HepG2 (cell line): Measurements from ENCODE around the gene UBB. TPM values are rescaled to one million over a fixed set of nuclear protein-coding genes. Genes with fewer than 3 reads are reported as not detected.

Experiments
- ATAC-seq: fragments of 200-7000 bp; cut with Tn5 transposase; 3 replicates; pipeline ENCODE4 v1.9.1; 2020; ENCODE audit warnings: mild to moderate bottlenecking, moderate library complexity
- BruUV-seq: library from RNA; stranded (reverse); fragments of 400-500 nt; replicated peaks from 2 replicates; lab custom pipeline; 2021; lab: Mats Ljungman, UMichigan
- CTCF ChIA-PET: fragments of 300-600 bp; formaldehyde crosslinking; extraction: SDS; loops from one replicate; lab custom pipeline; 2021; ENCODE audit warnings: low total read pairs, inconsistent platforms, low intra/inter-chr PET ratio; lab: Yijun Ruan, JAX
- POLR2A ChIA-PET: fragments of 350-600 bp; sonication (Branson Sonifier 250); formaldehyde crosslinking; loops from one replicate; lab custom pipeline; 2020; ENCODE audit warnings: antibody characterized with exemption, inconsistent platforms; lab: Yijun Ruan, JAX
- DNase-seq: peaks from one replicate; pipeline ENCODE4 v3.0.0-alpha.2; 2015; ENCODE audit warnings: low spot score
- FAIRE-seq: peaks from 3 replicates; lab custom pipeline; 2011; peaks lifted over from hg19 to GRCh38; lab: Jason Lieb, UNC
- H2AFZ ChIP-seq: one replicate; pipeline ENCODE4 v1.6.1; 2011; ENCODE audit warnings: low read length, inconsistent platforms
- H3K27ac ChIP-seq: fragments of 300-600 bp; 3 replicates; pipeline ENCODE4 v1.8.0; 2011; ENCODE audit warnings: mixed run types, mild to moderate bottlenecking, mixed read lengths, low read length, inconsistent platforms; ENCODE audit not compliant: insufficient read depth; ENCODE audit errors: extremely low read length
- H3K27me3 ChIP-seq, 2 experiments: fragments of 200-600 bp in 1 of 2; 2 replicates in 1 of 2; 3 replicates in 1 of 2; pipeline versions ENCODE4 v1.6.0 to v1.8.0; 2011; ENCODE audit warnings: low read length in 2 of 2, mild to moderate bottlenecking in 2 of 2, moderate library complexity in 2 of 2, inconsistent platforms in 1 of 2; ENCODE audit not compliant: insufficient read depth in 2 of 2, control insufficient read depth in 1 of 2
- H3K36me3 ChIP-seq, 2 experiments: fragments of 200-600 bp in 1 of 2; replicated peaks in 1 of 2; 2 replicates in 1 of 2; 3 replicates in 1 of 2; pipeline versions ENCODE4 v1.5.1 to v1.8.0; 2011; ENCODE audit warnings: low read length in 2 of 2, inconsistent platforms in 1 of 2; ENCODE audit not compliant: insufficient read depth in 2 of 2, control insufficient read depth in 1 of 2
- H3K4me1 ChIP-seq: 2 replicates; pipeline ENCODE4 v1.5.1; 2012; ENCODE audit warnings: low read length, inconsistent platforms; ENCODE audit not compliant: insufficient read depth
- H3K4me2 ChIP-seq: 2 replicates; pipeline ENCODE4 v1.6.0; 2011; ENCODE audit warnings: low read depth, low read length, inconsistent platforms
- H3K4me3 ChIP-seq, 3 experiments: fragments of 200-600 bp in 1 of 3; sonication (generic), shearing (Covaris generic) in 1 of 3; replicated peaks in 1 of 3; 2 replicates each; pipeline ENCODE4 v1.5.1; 2011 to 2016; ENCODE audit warnings: low read length in 3 of 3, inconsistent platforms in 2 of 3, low read depth in 2 of 3, mild to moderate bottlenecking in 2 of 3, control low read depth in 1 of 3, mixed read lengths in 1 of 3; ENCODE audit not compliant: insufficient read depth in 1 of 3
- H3K79me2 ChIP-seq: one replicate; pipeline ENCODE4 v1.6.1; 2011; ENCODE audit warnings: low read length, inconsistent platforms; ENCODE audit not compliant: insufficient read depth
- H3K9ac ChIP-seq: 2 replicates; pipeline ENCODE4 v1.6.0; 2011; ENCODE audit warnings: mild to moderate bottlenecking, low read depth, low read length, inconsistent platforms; ENCODE audit not compliant: insufficient read depth
- H3K9me3 ChIP-seq: 2 replicates; pipeline ENCODE4 v1.5.1; 2012; ENCODE audit warnings: mild to moderate bottlenecking, low read length
- H4K20me1 ChIP-seq: 2 replicates; pipeline ENCODE4 v1.6.0; 2011; ENCODE audit warnings: inconsistent platforms, mild to moderate bottlenecking, low read length, moderate library complexity; ENCODE audit not compliant: insufficient read depth
- ARID2 ChIP-seq: sonication (generic); formaldehyde crosslinking; IDR thresholded peaks from 2 replicates; pipeline ENCODE4 v1.8.1; 2022; ENCODE audit warnings: mild to moderate bottlenecking, missing genetic modification reagents, borderline replicate concordance
- CREB1 ChIP-seq, 2 experiments: fragments of 450-650 bp in 1 of 2; IDR thresholded peaks; 2 replicates each; pipeline ENCODE4 v1.6.1; 2016 to 2017; ENCODE audit warnings: control low read depth in 1 of 2, mild to moderate bottlenecking in 1 of 2, missing compliant biosample characterization in 1 of 2, missing genetic modification characterization in 1 of 2
- ETV5 ChIP-seq: IDR thresholded peaks from 2 replicates; pipeline ENCODE4 v1.6.1; 2018; ENCODE audit warnings: missing biosample characterization, missing genetic modification reagents, inconsistent platforms, borderline replicate concordance
- KMT2B ChIP-seq: IDR thresholded peaks from 2 replicates; pipeline ENCODE4 v1.6.1; 2016; ENCODE audit warnings: missing genetic modification reagents, missing compliant biosample characterization
- MTA3 ChIP-seq: sonication (generic); formaldehyde crosslinking; IDR thresholded peaks from 2 replicates; pipeline ENCODE4 v1.4.0; 2020; ENCODE audit warnings: missing genetic modification reagents
- NFIB ChIP-seq: sonication (generic); formaldehyde crosslinking; IDR thresholded peaks from 2 replicates; pipeline ENCODE4 v1.9.0; 2021; ENCODE audit warnings: missing genetic modification reagents, mild to moderate bottlenecking, borderline replicate concordance
- POLR2AphosphoS5 ChIP-seq: IDR thresholded peaks from 2 replicates; pipeline ENCODE4 v1.6.1; 2012; ENCODE audit warnings: low read depth, low read length
- RARG ChIP-seq: sonication (generic); formaldehyde crosslinking; IDR thresholded peaks from 2 replicates; pipeline ENCODE4 v1.4.0; 2020; ENCODE audit warnings: low read depth, mild to moderate bottlenecking, missing genetic modification reagents
- TBL1XR1 ChIP-seq: fragments of 150-350 bp; IDR thresholded peaks from 2 replicates; pipeline ENCODE4 v1.6.1; 2014; ENCODE audit warnings: borderline replicate concordance, low read length; ENCODE audit not compliant: partially characterized antibody
- TBX3 ChIP-seq: fragments of 450-650 bp; IDR thresholded peaks from 2 replicates; pipeline ENCODE4 v1.6.1; 2017; ENCODE audit warnings: antibody characterized with exemption, mild to moderate bottlenecking, inconsistent platforms, borderline replicate concordance
- ZNF589 ChIP-seq: sonication (generic); formaldehyde crosslinking; conservative IDR thresholded peaks from 2 replicates; pipeline ENCODE4 v1.8.0; 2022; ENCODE audit warnings: mild to moderate bottlenecking, moderate library complexity, missing genetic modification reagents
- ZNF644 ChIP-seq: IDR thresholded peaks from 2 replicates; pipeline ENCODE4 v1.6.1; 2016; ENCODE audit warnings: low read depth
- ZNF672 ChIP-seq: sonication (generic); formaldehyde crosslinking; IDR thresholded peaks from 2 replicates; pipeline ENCODE4 v1.8.1; 2022; ENCODE audit warnings: missing genetic modification reagents
- ZNF709 ChIP-seq: sonication (generic); formaldehyde crosslinking; IDR thresholded peaks from 2 replicates; pipeline ENCODE4 v1.5.0; 2020; ENCODE audit warnings: mild to moderate bottlenecking, missing genetic modification reagents
- ZNF713 ChIP-seq: sonication (generic); formaldehyde crosslinking; IDR thresholded peaks from 2 replicates; pipeline ENCODE4 v1.4.0; 2020; ENCODE audit warnings: mild to moderate bottlenecking, missing genetic modification reagents
- WGBS: methylation state at CpG from one replicate; pipeline ENCODE4 v1.1.6; 2017; ENCODE audit warnings: low lambda C conversion rate; 5-methylcytosine and 5-hydroxymethylcytosine counted together
- in situ Hi-C: cut with HindIII; loops from 2 replicates; pipeline ENCODE4 v1.10.0; 2017; ENCODE audit warnings: low pct_unique_long_range_greater_than_20kb; ENCODE audit not compliant: extremely low pct_ligation_motif_present
- intact Hi-C: fragments of 100-400 bp; cut with micrococcal nuclease; formaldehyde crosslinking; loops from one replicate; pipeline ENCODE4 v1.10.0; 2022; ENCODE audit not compliant: unreplicated experiment
- polyA plus RNA-seq, 8 experiments: library from polyadenylated mRNA; depleted of rRNA in 3 of 8; stranded (reverse) in 7 of 8; unstranded in 1 of 8; fragments of >200 nt; fragmentation: Illumina TruSeq in 4 of 8; extraction: Trizol in 4 of 8; gene quantifications; 2 replicates each; pipeline versions ENCODE4 v1.2.1 to v1.2.3, GENCODE V29; 2011 to 2016; ENCODE audit warnings: low read depth in 4 of 8, missing spikeins in 1 of 8, mixed read lengths in 1 of 8; ENCODE audit not compliant: insufficient read depth in 1 of 8
- total RNA-seq, 5 experiments: library from RNA; depleted of rRNA; stranded (reverse); fragments of >200 nt; fragmentation: Illumina TruSeq; extraction: Trizol; gene quantifications; 2 replicates each; pipeline ENCODE4 v1.2.3, GENCODE V29; 2016; ENCODE audit warnings: low read depth in 1 of 5
- TF ChIP-seq, protein P1 (sequence below): sonication (generic); formaldehyde crosslinking; IDR thresholded peaks from 2 replicates; pipeline ENCODE4 v1.8.0; 2022; ENCODE audit warnings: mild to moderate bottlenecking, missing genetic modification reagents, borderline replicate concordance

The UBB gene
- total and polyA plus RNA-seq, 2 of the 13 experiments (the other 11 are each of a cell fraction or from before 2014, with no cell fraction given): 1,130 to 2,066 TPM

GRCh38 chr17:16429083-16429482 lies 48.2 kb downstream of the UBB start:
- peaks cover 37% of the 10 kb centered on the region for H3K4me1 ChIP-seq
- H3K27me3 ChIP-seq: no peaks in the 10 kb centered on the region
- FAIRE-seq: no peak
- TF ChIP-seq, protein P1, sequence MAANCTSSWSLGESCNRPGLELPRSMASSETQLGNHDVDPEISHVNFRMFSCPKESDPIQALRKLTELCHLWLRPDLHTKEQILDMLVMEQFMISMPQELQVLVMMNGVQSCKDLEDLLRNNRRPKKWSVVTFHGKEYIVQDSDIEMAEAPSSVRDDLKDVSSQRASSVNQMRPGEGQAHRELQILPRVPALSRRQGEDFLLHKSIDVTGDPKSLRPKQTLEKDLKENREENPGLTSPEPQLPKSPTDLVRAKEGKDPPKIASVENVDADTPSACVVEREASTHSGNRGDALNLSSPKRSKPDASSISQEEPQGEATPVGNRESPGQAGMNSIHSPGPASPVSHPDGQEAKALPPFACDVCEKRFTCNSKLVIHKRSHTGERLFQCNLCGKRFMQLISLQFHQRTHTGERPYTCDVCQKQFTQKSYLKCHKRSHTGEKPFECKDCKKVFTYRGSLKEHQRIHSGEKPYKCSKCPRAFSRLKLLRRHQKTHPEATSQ (CRISPR knock-in tag): no peak
- TF ChIP-seq ZNF672 (CRISPR knock-in tag): no peak
- TF ChIP-seq ETV5 (CRISPR knock-in tag): no peak
- TF ChIP-seq ZNF589 (CRISPR knock-in tag): no peak
- TF ChIP-seq CREB1 (IDR thresholded peaks at IDR 0.05): no peak
- no peak for TF ChIP-seq CREB1 (CRISPR knock-in tag; IDR thresholded peaks at IDR 0.05)
- TF ChIP-seq MTA3 (CRISPR knock-in tag): no peak
- TF ChIP-seq ZNF644: no peak
- no peak for TF ChIP-seq POLR2AphosphoS5
- TF ChIP-seq ARID2 (CRISPR knock-in tag): no peak
- no peak for TF ChIP-seq NFIB
- no peak for TF ChIP-seq TBX3
- no peak for TF ChIP-seq ZNF709 (CRISPR knock-in tag)
- no peak for TF ChIP-seq ZNF713 (CRISPR knock-in tag)
- no peak for TF ChIP-seq TBL1XR1
- TF ChIP-seq RARG (CRISPR knock-in tag): no peak
- TF ChIP-seq KMT2B (CRISPR knock-in tag): no peak
- TF ChIP-seq, all 625 proteins: peak for 0
- H3K4me2 ChIP-seq: no peak overlapping the region
- no peaks in the 10 kb centered on the region for H4K20me1 ChIP-seq
- ChIA-PET POLR2A (interaction anchor here (7.3 kb wide), 1 partner anchor 13 kb away, joined by 159 read pairs; no protein-coding TSS in a partner anchor), CTCF (interaction anchor here (1.0 kb wide), 1 partner anchor 92 kb away, joined by 5 read pairs; no protein-coding TSS in a partner anchor)
- 98% methylated on average over 9 of the region's 9 CpGs for WGBS
- no peaks in the 10 kb centered on the region for H3K79me2 ChIP-seq
- H3K27ac ChIP-seq: no peak overlapping the region
- no peaks in the 10 kb centered on the region for H3K9me3 ChIP-seq
- no peak overlapping the region for H3K4me3 ChIP-seq
- in situ Hi-C loops: loop anchor here (5.0 kb wide), 1 partner anchor 142 kb away; no protein-coding TSS in a partner anchor
- ATAC-seq (no peak), DNase-seq (no peak)
- no peaks in the 10 kb centered on the region for H3K36me3 ChIP-seq
- H3K9ac ChIP-seq: no peak overlapping the region
- intact Hi-C loops: no loop called here
- no TSS peak for BruUV-seq
- no peak overlapping the region for H2AFZ ChIP-seq
